Measurements from ENCODE around the gene CYB5D1. TPM values are rescaled to one million over a fixed set of nuclear protein-coding genes. Genes with fewer than 3 reads are reported as not detected.

The CYB5D1 gene
- total RNA-seq, 4 donors from 2014 or later: 9.0 to 33.5 (median 9.3) TPM

DNA sequence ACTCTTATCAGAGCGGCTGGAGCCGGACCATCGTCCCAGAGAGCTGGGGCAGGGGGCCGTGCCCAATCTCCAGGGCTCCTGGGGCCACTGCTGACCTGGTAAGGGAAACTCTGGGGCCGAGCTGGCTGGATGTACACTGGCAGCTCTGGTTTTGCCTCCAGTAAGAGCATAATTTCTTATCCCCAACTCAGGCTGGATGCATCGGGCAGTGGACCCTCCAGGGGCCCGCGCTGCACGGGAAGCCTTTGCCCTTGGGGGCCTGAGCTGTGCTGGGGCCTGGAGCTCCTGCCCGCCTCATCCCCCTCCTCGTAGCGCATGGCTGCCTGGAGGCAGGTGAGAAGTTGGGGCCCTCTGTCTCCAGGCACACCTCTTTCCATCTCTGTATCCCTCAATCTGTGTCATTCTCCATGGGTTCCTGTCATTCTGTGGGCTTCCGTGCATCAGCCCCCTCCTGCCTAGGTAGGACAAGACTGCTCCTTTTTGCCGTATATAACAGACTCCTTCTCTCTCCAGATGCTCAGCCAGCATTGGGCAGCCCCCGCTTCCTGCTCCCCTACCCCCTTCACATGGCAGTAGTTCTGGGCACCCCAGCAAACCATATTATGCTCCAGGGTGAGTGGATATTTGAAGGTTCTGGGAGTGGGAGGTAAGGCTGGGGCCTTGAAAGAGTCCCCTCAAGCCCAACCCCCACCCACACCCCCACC lies 12.3 kb upstream of the CYB5D1 start:
- no peak for TF ChIP-seq CTCF (IDR thresholded peaks at IDR 0.05)

GRCh38 chr17:7846063-7846735 lies 11.6 kb upstream of the CYB5D1 start:
- TF ChIP-seq CTCF (IDR thresholded peaks at IDR 0.05): no peak
- DNase-seq (ENCODE audit: low spot score) (no peak), ATAC-seq (ENCODE audit: low FRiP score) (no peak)

More for the DNA sequence above, 12.3 kb upstream of the CYB5D1 start:
- ATAC-seq (ENCODE audit: low FRiP score) (no peak), DNase-seq (ENCODE audit: low spot score) (no peak)

- no peak for ATAC-seq (ENCODE audit: low FRiP score)
- DNase-seq (ENCODE audit: low spot score): no peak
- no peak for TF ChIP-seq CTCF (IDR thresholded peaks at IDR 0.05)
Observed at GRCh38 chr17:7846765-7847661, 10.8 kb upstream of the CYB5D1 start.

- no peak for DNase-seq (ENCODE audit: low spot score)
- TF ChIP-seq CTCF (IDR thresholded peaks at IDR 0.05): no peak
- no peak for ATAC-seq (ENCODE audit: low FRiP score)
Observed at GRCh38 chr17:7848131-7848579, 9.6 kb upstream of the CYB5D1 start.

DNA sequence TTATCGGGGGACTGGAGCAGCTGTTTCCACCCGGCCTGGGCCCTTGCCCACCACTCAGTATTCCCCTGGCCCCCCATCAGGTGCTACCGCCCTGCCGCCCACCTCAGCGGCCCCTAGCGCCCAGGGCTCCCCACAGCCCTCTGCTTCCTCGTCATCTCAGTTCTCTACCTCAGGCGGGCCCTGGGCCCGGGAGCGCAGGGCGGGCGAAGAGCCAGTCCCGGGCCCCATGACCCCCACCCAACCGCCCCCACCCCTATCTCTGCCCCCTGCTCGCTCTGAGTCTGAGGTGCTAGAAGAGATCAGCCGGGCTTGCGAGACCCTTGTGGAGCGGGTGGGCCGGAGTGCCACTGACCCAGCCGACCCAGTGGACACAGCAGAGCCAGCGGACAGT lies 9.1 kb upstream of the CYB5D1 start:
- TF ChIP-seq CTCF (IDR thresholded peaks at IDR 0.05): no peak
- DNase-seq (ENCODE audit: low spot score) (no peak), ATAC-seq (ENCODE audit: low FRiP score) (no peak)

- no peak for DNase-seq (ENCODE audit: low spot score)
- no peak for TF ChIP-seq CTCF (IDR thresholded peaks at IDR 0.05)
- no peak for ATAC-seq (ENCODE audit: low FRiP score)
Observed at GRCh38 chr17:7849130-7849750, 8.6 kb upstream of the CYB5D1 start.
